HepG2 (cell line): Measurements from ENCODE around the gene CATSPERD. TPM values are rescaled to one million over a fixed set of nuclear protein-coding genes. Genes with fewer than 3 reads are reported as not detected.
A peak's percentile ranks its signal among the peaks of the same experiment; 100 is the strongest.

Experiments
- DMAP1 ChIP-seq: IDR thresholded peaks from 2 replicates; pipeline ENCODE4 v1.6.1; 2016
- KAT8 ChIP-seq: IDR thresholded peaks from 2 replicates; pipeline ENCODE4 v1.6.1; 2016; ENCODE audit warnings: missing genetic modification reagents, missing compliant biosample characterization
- MBD4 ChIP-seq: IDR thresholded peaks from 2 replicates; pipeline ENCODE4 v1.6.1; 2012; ENCODE audit warnings: low read length, inconsistent platforms, borderline replicate concordance
- MED1 ChIP-seq: sonication (generic); formaldehyde crosslinking; IDR thresholded peaks from 2 replicates; pipeline ENCODE4 v1.4.0; 2020; ENCODE audit warnings: missing genetic modification reagents
- MTERF4 ChIP-seq: sonication (generic); formaldehyde crosslinking; IDR thresholded peaks from 2 replicates; pipeline ENCODE4 v1.8.0; 2023; ENCODE audit warnings: mild to moderate bottlenecking, missing genetic modification reagents
- PHF8 ChIP-seq: sonication (generic); formaldehyde crosslinking; IDR thresholded peaks from 2 replicates; pipeline ENCODE4 v1.5.0; 2020; ENCODE audit warnings: missing genetic modification reagents
- SAFB2 ChIP-seq: sonication (generic); formaldehyde crosslinking; IDR thresholded peaks from 2 replicates; pipeline ENCODE4 v1.5.1; 2020; ENCODE audit warnings: missing genetic modification reagents, low read depth, mild to moderate bottlenecking, borderline replicate concordance
- SAP130 ChIP-seq: IDR thresholded peaks from 2 replicates; pipeline ENCODE4 v1.6.1; 2016; ENCODE audit warnings: low read depth
- THAP8 ChIP-seq: sonication (generic); formaldehyde crosslinking; IDR thresholded peaks from 2 replicates; pipeline ENCODE4 v1.5.1; 2020; ENCODE audit warnings: missing genetic modification reagents, mild to moderate bottlenecking, borderline replicate concordance
- ZFP1 ChIP-seq: IDR thresholded peaks from 2 replicates; pipeline ENCODE4 v1.6.1; 2016
- ZNF232 ChIP-seq: sonication (generic); formaldehyde crosslinking; IDR thresholded peaks from 2 replicates; pipeline ENCODE4 v1.4.0; 2020; ENCODE audit warnings: missing genetic modification reagents, borderline replicate concordance
- ZNF335 ChIP-seq: sonication (generic); formaldehyde crosslinking; IDR thresholded peaks from 2 replicates; pipeline ENCODE4 v1.4.0; 2020; ENCODE audit warnings: missing genetic modification reagents
- ZNF761 ChIP-seq: sonication (generic); formaldehyde crosslinking; conservative IDR thresholded peaks from 2 replicates; pipeline ENCODE4 v1.4.0; 2020; ENCODE audit warnings: mild to moderate bottlenecking, missing genetic modification reagents
- ZNF792 ChIP-seq: IDR thresholded peaks from 2 replicates; pipeline ENCODE4 v1.6.1; 2016
- polyA plus RNA-seq, 8 experiments: library from polyadenylated mRNA; depleted of rRNA in 3 of 8; stranded (reverse) in 7 of 8; unstranded in 1 of 8; fragments of >200 nt; fragmentation: Illumina TruSeq in 4 of 8; extraction: Trizol in 4 of 8; gene quantifications; 2 replicates each; pipeline versions ENCODE4 v1.2.1 to v1.2.3, GENCODE V29; 2011 to 2016; ENCODE audit warnings: low read depth in 4 of 8, missing spikeins in 1 of 8, mixed read lengths in 1 of 8; ENCODE audit not compliant: insufficient read depth in 1 of 8
- total RNA-seq, 5 experiments: library from RNA; depleted of rRNA; stranded (reverse); fragments of >200 nt; fragmentation: Illumina TruSeq; extraction: Trizol; gene quantifications; 2 replicates each; pipeline ENCODE4 v1.2.3, GENCODE V29; 2016; ENCODE audit warnings: low read depth in 1 of 5
- TF ChIP-seq, protein P1 (sequence below): sonication (generic); formaldehyde crosslinking; conservative IDR thresholded peaks from 2 replicates; pipeline ENCODE4 v1.4.0; 2020; ENCODE audit warnings: missing genetic modification reagents
- TF ChIP-seq, protein P2 (sequence below): IDR thresholded peaks from 2 replicates; pipeline ENCODE4 v1.6.1; 2016; ENCODE audit warnings: low read depth, missing genetic modification reagents, missing compliant biosample characterization
- TF ChIP-seq, protein P3 (sequence below): sonication (generic); formaldehyde crosslinking; IDR thresholded peaks from 2 replicates; pipeline ENCODE4 v1.5.1; 2020; ENCODE audit warnings: mild to moderate bottlenecking, missing genetic modification reagents, borderline replicate concordance
- TF ChIP-seq, protein P4 (sequence below): sonication (generic); formaldehyde crosslinking; IDR thresholded peaks from 2 replicates; pipeline ENCODE4 v1.4.0; 2020; ENCODE audit warnings: mild to moderate bottlenecking, missing genetic modification reagents, borderline replicate concordance

CATSPERD gene
- total and polyA plus RNA-seq, 2 of the 13 experiments (the other 11 are each of a cell fraction or from before 2014, with no cell fraction given), result 0.04 TPM; not detected in 1

- TF ChIP-seq, protein P1, sequence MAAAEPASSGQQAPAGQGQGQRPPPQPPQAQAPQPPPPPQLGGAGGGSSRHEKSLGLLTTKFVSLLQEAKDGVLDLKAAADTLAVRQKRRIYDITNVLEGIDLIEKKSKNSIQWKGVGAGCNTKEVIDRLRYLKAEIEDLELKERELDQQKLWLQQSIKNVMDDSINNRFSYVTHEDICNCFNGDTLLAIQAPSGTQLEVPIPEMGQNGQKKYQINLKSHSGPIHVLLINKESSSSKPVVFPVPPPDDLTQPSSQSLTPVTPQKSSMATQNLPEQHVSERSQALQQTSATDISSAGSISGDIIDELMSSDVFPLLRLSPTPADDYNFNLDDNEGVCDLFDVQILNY (CRISPR knock-in tag), result peak; percentile 66; the same call in 1 of the 2 replicates
- TF ChIP-seq, protein P2, sequence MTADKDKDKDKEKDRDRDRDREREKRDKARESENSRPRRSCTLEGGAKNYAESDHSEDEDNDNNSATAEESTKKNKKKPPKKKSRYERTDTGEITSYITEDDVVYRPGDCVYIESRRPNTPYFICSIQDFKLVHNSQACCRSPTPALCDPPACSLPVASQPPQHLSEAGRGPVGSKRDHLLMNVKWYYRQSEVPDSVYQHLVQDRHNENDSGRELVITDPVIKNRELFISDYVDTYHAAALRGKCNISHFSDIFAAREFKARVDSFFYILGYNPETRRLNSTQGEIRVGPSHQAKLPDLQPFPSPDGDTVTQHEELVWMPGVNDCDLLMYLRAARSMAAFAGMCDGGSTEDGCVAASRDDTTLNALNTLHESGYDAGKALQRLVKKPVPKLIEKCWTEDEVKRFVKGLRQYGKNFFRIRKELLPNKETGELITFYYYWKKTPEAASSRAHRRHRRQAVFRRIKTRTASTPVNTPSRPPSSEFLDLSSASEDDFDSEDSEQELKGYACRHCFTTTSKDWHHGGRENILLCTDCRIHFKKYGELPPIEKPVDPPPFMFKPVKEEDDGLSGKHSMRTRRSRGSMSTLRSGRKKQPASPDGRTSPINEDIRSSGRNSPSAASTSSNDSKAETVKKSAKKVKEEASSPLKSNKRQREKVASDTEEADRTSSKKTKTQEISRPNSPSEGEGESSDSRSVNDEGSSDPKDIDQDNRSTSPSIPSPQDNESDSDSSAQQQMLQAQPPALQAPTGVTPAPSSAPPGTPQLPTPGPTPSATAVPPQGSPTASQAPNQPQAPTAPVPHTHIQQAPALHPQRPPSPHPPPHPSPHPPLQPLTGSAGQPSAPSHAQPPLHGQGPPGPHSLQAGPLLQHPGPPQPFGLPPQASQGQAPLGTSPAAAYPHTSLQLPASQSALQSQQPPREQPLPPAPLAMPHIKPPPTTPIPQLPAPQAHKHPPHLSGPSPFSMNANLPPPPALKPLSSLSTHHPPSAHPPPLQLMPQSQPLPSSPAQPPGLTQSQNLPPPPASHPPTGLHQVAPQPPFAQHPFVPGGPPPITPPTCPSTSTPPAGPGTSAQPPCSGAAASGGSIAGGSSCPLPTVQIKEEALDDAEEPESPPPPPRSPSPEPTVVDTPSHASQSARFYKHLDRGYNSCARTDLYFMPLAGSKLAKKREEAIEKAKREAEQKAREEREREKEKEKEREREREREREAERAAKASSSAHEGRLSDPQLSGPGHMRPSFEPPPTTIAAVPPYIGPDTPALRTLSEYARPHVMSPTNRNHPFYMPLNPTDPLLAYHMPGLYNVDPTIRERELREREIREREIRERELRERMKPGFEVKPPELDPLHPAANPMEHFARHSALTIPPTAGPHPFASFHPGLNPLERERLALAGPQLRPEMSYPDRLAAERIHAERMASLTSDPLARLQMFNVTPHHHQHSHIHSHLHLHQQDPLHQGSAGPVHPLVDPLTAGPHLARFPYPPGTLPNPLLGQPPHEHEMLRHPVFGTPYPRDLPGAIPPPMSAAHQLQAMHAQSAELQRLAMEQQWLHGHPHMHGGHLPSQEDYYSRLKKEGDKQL (CRISPR knock-in tag), result no peak
- TF ChIP-seq, protein P3, sequence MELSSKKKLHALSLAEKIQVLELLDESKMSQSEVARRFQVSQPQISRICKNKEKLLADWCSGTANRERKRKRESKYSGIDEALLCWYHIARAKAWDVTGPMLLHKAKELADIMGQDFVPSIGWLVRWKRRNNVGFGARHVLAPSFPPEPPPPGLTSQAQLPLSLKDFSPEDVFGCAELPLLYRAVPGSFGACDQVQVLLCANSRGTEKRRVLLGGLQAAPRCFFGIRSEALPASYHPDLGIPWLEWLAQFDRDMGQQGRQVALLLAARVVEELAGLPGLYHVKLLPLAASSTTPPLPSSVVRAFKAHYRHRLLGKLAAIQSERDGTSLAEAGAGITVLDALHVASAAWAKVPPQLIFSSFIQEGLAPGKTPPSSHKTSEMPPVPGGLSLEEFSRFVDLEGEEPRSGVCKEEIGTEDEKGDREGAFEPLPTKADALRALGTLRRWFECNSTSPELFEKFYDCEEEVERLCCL (CRISPR knock-in tag), result no peak
- TF ChIP-seq THAP8 (CRISPR knock-in tag) (peak; percentile 83; the same call in 1 of the 2 replicates), SAFB2 (no peak; the same call in 1 of the 2 replicates), DMAP1 (CRISPR knock-in tag) (peak; percentile 64; the same call in 1 of the 2 replicates), MED1 (CRISPR knock-in tag) (peak; percentile 23; the same call in 1 of the 2 replicates), ZFP1 (no peak), KAT8 (CRISPR knock-in tag) (peak; percentile 45; the same call in 1 of the 2 replicates), ZNF761 (CRISPR knock-in tag) (0 out of 2 replicates have a peak, but pooled peaks have one; percentile 68), ZNF232 (no peak), MBD4 (no peak), SAP130 (peak; percentile 70), ZNF335 (CRISPR knock-in tag) (0 out of 2 replicates have a peak, but pooled peaks have one; percentile 18), ZNF792 (CRISPR knock-in tag) (peak; percentile 39; the same call in 1 of the 2 replicates), MTERF4 (CRISPR knock-in tag) (0 out of 2 replicates have a peak, but pooled peaks have one; percentile 14), PHF8 (CRISPR knock-in tag) (peak; percentile 50; the same call in 1 of the 2 replicates)
- TF ChIP-seq, protein P4, sequence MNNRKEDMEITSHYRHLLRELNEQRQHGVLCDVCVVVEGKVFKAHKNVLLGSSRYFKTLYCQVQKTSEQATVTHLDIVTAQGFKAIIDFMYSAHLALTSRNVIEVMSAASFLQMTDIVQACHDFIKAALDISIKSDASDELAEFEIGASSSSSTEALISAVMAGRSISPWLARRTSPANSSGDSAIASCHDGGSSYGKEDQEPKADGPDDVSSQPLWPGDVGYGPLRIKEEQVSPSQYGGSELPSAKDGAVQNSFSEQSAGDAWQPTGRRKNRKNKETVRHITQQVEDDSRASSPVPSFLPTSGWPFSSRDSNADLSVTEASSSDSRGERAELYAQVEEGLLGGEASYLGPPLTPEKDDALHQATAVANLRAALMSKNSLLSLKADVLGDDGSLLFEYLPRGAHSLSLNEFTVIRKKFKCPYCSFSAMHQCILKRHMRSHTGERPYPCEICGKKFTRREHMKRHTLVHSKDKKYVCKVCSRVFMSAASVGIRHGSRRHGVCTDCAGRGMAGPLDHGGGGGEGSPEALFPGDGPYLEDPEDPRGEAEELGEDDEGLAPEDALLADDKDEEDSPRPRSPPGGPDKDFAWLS (CRISPR knock-in tag), result 0 out of 2 replicates have a peak, but pooled peaks have one; percentile 23
Observed at GRCh38 chr19:5803752-5804515, 83.5 kb downstream of the CATSPERD start (continued).
